Fibroblast of the conjunctiva (primary cell): ENCODE data around the gene ZNF839.

ENCODE experiments used
- DNase-seq: peaks from one replicate; pipeline ENCODE4 v3.0.0-alpha.2; 2010; ENCODE audit warnings: low read depth

Gene ZNF839

GRCh38 chr14:102387086-102387485 lies 67.5 kb downstream of the ZNF839 start:
- no peak for DNase-seq

DNA sequence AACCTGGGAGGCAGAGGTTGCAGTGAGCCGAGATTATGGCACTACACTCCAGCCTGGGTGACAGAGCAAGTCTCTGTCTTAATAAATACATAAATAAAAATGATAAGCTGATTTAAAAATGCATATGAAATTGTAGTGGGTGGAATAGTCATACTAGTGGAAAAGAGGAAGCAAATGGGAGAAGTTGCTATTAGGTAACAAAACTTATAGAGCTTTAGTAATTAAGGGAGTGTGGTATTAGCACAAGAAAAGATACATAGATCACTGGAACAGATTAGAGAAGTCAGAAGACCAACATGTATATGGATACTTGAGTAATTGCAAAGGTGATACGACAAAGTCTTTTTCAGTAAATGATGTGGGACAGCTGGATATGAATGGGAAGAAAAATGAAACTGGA lies 69.7 kb downstream of the ZNF839 start:
- no peak for DNase-seq

DNA sequence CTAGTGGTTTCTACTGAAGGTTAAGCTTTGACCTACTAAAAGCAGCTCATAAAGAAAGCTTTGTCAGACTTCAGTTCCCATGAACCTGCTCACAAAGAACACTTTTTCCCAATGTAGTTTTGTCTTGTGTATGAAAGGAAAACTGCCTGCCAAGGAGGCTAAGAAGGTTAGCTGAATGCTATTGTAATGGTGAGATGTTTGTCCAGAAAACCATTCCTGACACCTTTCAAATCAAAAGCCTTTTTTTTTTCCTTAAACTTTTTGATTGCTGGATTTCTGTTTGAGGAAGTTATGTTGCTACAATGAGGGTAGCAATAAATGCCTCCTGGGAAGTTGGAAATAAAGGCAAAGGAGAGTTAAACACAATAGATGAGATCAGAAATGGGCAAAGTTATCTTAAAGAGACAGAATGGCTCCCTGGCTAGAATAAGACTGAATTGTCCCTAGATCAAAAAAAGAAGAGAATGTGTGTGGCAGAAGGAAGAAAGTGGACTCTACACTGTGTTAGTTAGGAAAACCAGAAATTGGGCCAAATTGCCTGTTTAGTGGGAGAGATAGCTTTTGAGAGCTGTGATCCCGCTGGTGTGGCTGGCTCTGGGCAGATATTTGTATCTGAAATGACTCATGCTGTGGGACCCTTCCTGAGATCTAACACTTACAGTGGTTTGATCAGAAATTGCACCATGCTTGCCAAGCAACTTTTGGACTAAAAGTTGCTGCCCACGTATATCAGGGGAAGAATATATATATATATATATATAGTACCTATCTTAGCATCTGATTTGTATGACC lies 70.7 kb downstream of the ZNF839 start:
- DNase-seq, result peak; percentile 43
